H9 (cell line): ENCODE results near the gene ZNF76. TPM values are rescaled to one million over a fixed set of nuclear protein-coding genes. Genes with fewer than 3 reads are reported as not detected.

ENCODE experiments used
- DNase-seq: peaks from one replicate; pipeline ENCODE4 v3.0.0-alpha.2; 2017
- H2AFZ ChIP-seq: one replicate; pipeline ENCODE4 v1.6.1; 2013; ENCODE audit warnings: mild to moderate bottlenecking, low read length, control low read depth, moderate library complexity
- H2AK5ac ChIP-seq: 2 replicates; pipeline ENCODE4 v1.6.1; 2013; ENCODE audit warnings: low read length, control low read depth, mixed read lengths; ENCODE audit not compliant: insufficient read length
- H2BK120ac ChIP-seq: one replicate; pipeline ENCODE4 v1.6.1; 2013; ENCODE audit warnings: low read depth, mild to moderate bottlenecking, low read length, control low read depth, inconsistent platforms; ENCODE audit not compliant: poor library complexity, severe bottlenecking
- H2BK12ac ChIP-seq: 2 replicates; pipeline ENCODE4 v1.6.1; 2013; ENCODE audit warnings: low read length, control low read depth, mixed read lengths, low read depth; ENCODE audit not compliant: insufficient read length
- H2BK15ac ChIP-seq: 2 replicates; pipeline ENCODE4 v1.6.1; 2013; ENCODE audit warnings: low read depth, low read length, control low read depth
- H2BK20ac ChIP-seq: one replicate; pipeline ENCODE4 v1.6.1; 2013; ENCODE audit warnings: low read depth, mild to moderate bottlenecking, low read length, control low read depth, inconsistent platforms; ENCODE audit not compliant: poor library complexity, severe bottlenecking
- H2BK5ac ChIP-seq: 2 replicates; pipeline ENCODE4 v1.6.1; 2013; ENCODE audit warnings: low read length, control low read depth, mixed read lengths; ENCODE audit not compliant: insufficient read length
- H3K14ac ChIP-seq: 2 replicates; pipeline ENCODE4 v1.6.1; 2013; ENCODE audit warnings: low read length, control low read depth; ENCODE audit not compliant: insufficient read depth
- H3K18ac ChIP-seq: 2 replicates; pipeline ENCODE4 v1.6.1; 2013; ENCODE audit warnings: low read depth, mild to moderate bottlenecking, mixed read lengths, low read length, control low read depth; ENCODE audit not compliant: insufficient read length
- H3K23ac ChIP-seq: 2 replicates; pipeline ENCODE4 v1.6.1; 2013; ENCODE audit warnings: low read length, control low read depth, mixed read lengths, low read depth; ENCODE audit not compliant: insufficient read length
- H3K23me2 ChIP-seq: 2 replicates; pipeline ENCODE4 v1.6.1; 2013; ENCODE audit warnings: low read depth, mild to moderate bottlenecking, mixed read lengths, low read length, control low read depth; ENCODE audit not compliant: insufficient read length, poor library complexity, severe bottlenecking
- H3K27ac ChIP-seq: 2 replicates; pipeline ENCODE4 v1.5.1; 2013; ENCODE audit warnings: low read length, control low read depth, mixed read lengths, low read depth; ENCODE audit not compliant: insufficient read length
- H3K27me3 ChIP-seq: 2 replicates; pipeline ENCODE4 v1.6.1; 2013; ENCODE audit warnings: low read length, control low read depth, inconsistent platforms; ENCODE audit not compliant: insufficient read depth
- H3K4ac ChIP-seq: 2 replicates; pipeline ENCODE4 v1.6.1; 2013; ENCODE audit warnings: low read depth, mild to moderate bottlenecking, control low read depth, inconsistent platforms, low read length, moderate library complexity
- H3K4me1 ChIP-seq: 2 replicates; pipeline ENCODE4 v1.6.1; 2013; ENCODE audit warnings: low read length, control low read depth, inconsistent platforms; ENCODE audit not compliant: insufficient read depth
- H3K4me2 ChIP-seq: 2 replicates; pipeline ENCODE4 v1.6.1; 2013; ENCODE audit warnings: low read length, control low read depth, mixed read lengths; ENCODE audit not compliant: insufficient read length, insufficient read depth
- H3K56ac ChIP-seq: 2 replicates; pipeline ENCODE4 v1.6.1; 2013; ENCODE audit warnings: low read depth, mild to moderate bottlenecking, mixed read lengths, low read length, control low read depth; ENCODE audit not compliant: insufficient read length
- H3K79me1 ChIP-seq: 2 replicates; pipeline ENCODE4 v1.6.1; 2013; ENCODE audit warnings: low read depth, mild to moderate bottlenecking, moderate library complexity, low read length, control low read depth, inconsistent platforms; ENCODE audit not compliant: insufficient read depth, poor library complexity, severe bottlenecking
- H3K79me2 ChIP-seq: 2 replicates; pipeline ENCODE4 v1.6.1; 2013; ENCODE audit warnings: low read length, control low read depth, inconsistent platforms; ENCODE audit not compliant: insufficient read depth
- H3K9ac ChIP-seq: 2 replicates; pipeline ENCODE4 v1.6.1; 2013; ENCODE audit warnings: low read length, control low read depth, mixed read lengths; ENCODE audit not compliant: insufficient read length; ENCODE audit errors: extremely low read depth
- H3K9me3 ChIP-seq: one replicate; pipeline ENCODE4 v1.6.1; 2013; ENCODE audit warnings: low read depth, low read length, inconsistent platforms; ENCODE audit not compliant: control insufficient read depth
- H3T11ph ChIP-seq: one replicate; pipeline ENCODE4 v1.6.1; 2013; ENCODE audit warnings: mild to moderate bottlenecking, low read length, control low read depth, inconsistent platforms
- H4K20me1 ChIP-seq: one replicate; pipeline ENCODE4 v1.6.1; 2013; ENCODE audit not compliant: control insufficient read depth, insufficient read length, insufficient read depth
- H4K5ac ChIP-seq: 2 replicates; pipeline ENCODE4 v1.6.1; 2013; ENCODE audit warnings: low read depth, mild to moderate bottlenecking, mixed read lengths, low read length, control low read depth; ENCODE audit not compliant: insufficient read length
- H4K8ac ChIP-seq: replicated peaks from 2 replicates; pipeline ENCODE4 v1.6.1; 2013; ENCODE audit warnings: low read length, control low read depth, mixed read lengths, low read depth; ENCODE audit not compliant: insufficient read length
- H4K91ac ChIP-seq: 2 replicates; pipeline ENCODE4 v1.6.1; 2013; ENCODE audit warnings: low read depth, mild to moderate bottlenecking, moderate library complexity, mixed read lengths, low read length, control low read depth; ENCODE audit not compliant: insufficient read length
- H3K27ac Mint-ChIP-seq, 3 experiments: 2 replicates in 2 of 3; 3 replicates in 1 of 3; pipeline ENCODE4 v1.8.0; 2020 to 2021; ENCODE audit warnings: mixed read lengths in 3 of 3, mild to moderate bottlenecking in 1 of 3, moderate library complexity in 1 of 3
- H3K27me3 Mint-ChIP-seq: 2 replicates; pipeline ENCODE4 v1.8.0; 2021; ENCODE audit warnings: low read depth, mild to moderate bottlenecking, moderate library complexity, mixed read lengths
- H3K36me3 Mint-ChIP-seq, 3 experiments: 2 replicates in 2 of 3; 3 replicates in 1 of 3; pipeline ENCODE4 v1.8.0; 2020 to 2021; ENCODE audit warnings: low read depth in 3 of 3, mixed read lengths in 3 of 3; ENCODE audit not compliant: insufficient read depth in 1 of 3
- H3K4me1 Mint-ChIP-seq, 2 experiments: 2 replicates each; pipeline ENCODE4 v1.8.0; 2020; ENCODE audit warnings: mixed read lengths in 2 of 2
- H3K4me3 Mint-ChIP-seq, 2 experiments: 2 replicates in 1 of 2; 3 replicates in 1 of 2; pipeline ENCODE4 v1.8.0; 2020 to 2021; ENCODE audit warnings: mild to moderate bottlenecking in 2 of 2, mixed read lengths in 2 of 2, moderate library complexity in 1 of 2
- H3K9me3 Mint-ChIP-seq, 2 experiments: 2 replicates in 1 of 2; 3 replicates in 1 of 2; pipeline ENCODE4 v1.8.0; 2020; ENCODE audit warnings: mild to moderate bottlenecking in 2 of 2, mixed read lengths in 2 of 2, moderate library complexity in 1 of 2
- CTCF ChIP-seq: fragments of 200-600 bp; sonication (generic); conservative IDR thresholded peaks from 3 replicates; pipeline ENCODE4 v1.8.0; 2021; ENCODE audit warnings: antibody characterized with exemption, mild to moderate bottlenecking
- WGBS: extraction: QIAGEN DNeasy Blood & Tissue Kit; methylation state at CpG from one replicate; pipeline ENCODE4 v1.1.7; 2013; ENCODE audit warnings: missing lambda C conversion rate, low lambda C conversion rate, mixed read lengths; ENCODE audit not compliant: insufficient read length; ENCODE audit errors: extremely low coverage; 5-methylcytosine and 5-hydroxymethylcytosine counted together
- total RNA-seq: library from RNA; stranded (reverse); gene quantifications from 2 replicates; pipeline ENCODE4 v1.2.1, GENCODE V29; 2021

ZNF76 gene
- total RNA-seq, 1 experiment from 2014 or later = 21.1 TPM

- H2BK12ac ChIP-seq = no peak overlapping the region
- H3K23ac ChIP-seq = no peak overlapping the region
- H3K79me2 ChIP-seq = no peaks in the 10 kb centered on the region
- H3K23me2 ChIP-seq = no peaks in the 10 kb centered on the region
- no peaks in the 10 kb centered on the region for H4K20me1 ChIP-seq
- no peak overlapping the region for H3T11ph ChIP-seq
- H4K91ac ChIP-seq = no peak overlapping the region
- no CpG with 5 or more reads among the region's 3 CpGs for WGBS
- no peak overlapping the region for H2AK5ac ChIP-seq
- H2BK20ac ChIP-seq = no peak overlapping the region
- no peak overlapping the region for H3K56ac ChIP-seq
- H2BK120ac ChIP-seq = no peak overlapping the region
- H3K9me3 ChIP-seq = no peaks in the 10 kb centered on the region
- no peak overlapping the region for H3K9ac ChIP-seq
- H2AFZ ChIP-seq = no peak overlapping the region
- H3K4me2 ChIP-seq = no peak overlapping the region
- H3K79me1 ChIP-seq = no peaks in the 10 kb centered on the region
- H3K14ac ChIP-seq = no peak overlapping the region
- H3K4me3 Mint-ChIP-seq = peak overlapping the region; percentile 12 to 17; a peak in 3 of 5 replicates
- peak; percentile 84 for DNase-seq
- H2BK15ac ChIP-seq = no peak overlapping the region
- H3K4me1 Mint-ChIP-seq = peaks cover 54 to 63% of the 10 kb centered on the region in 2 experiments
- H3K27ac Mint-ChIP-seq = no peak overlapping the region
- H4K5ac ChIP-seq = no peak overlapping the region
- peaks cover 7 to 9% of the 10 kb centered on the region in 2 experiments; a peak in 4 of 5 replicates for H3K9me3 Mint-ChIP-seq
- H3K18ac ChIP-seq = no peak overlapping the region
- no peak overlapping the region for H4K8ac ChIP-seq
- no peak overlapping the region for H3K27ac ChIP-seq
- TF ChIP-seq CTCF = no peak
- H3K4me1 ChIP-seq = no peaks in the 10 kb centered on the region; the same call in 1 of the 2 replicates
- H3K36me3 Mint-ChIP-seq = peaks cover 14 to 23% (median 18%) of the 10 kb centered on the region in 3 experiments
- no peak overlapping the region for H2BK5ac ChIP-seq
- no peak overlapping the region for H3K4ac ChIP-seq
- H3K27me3 Mint-ChIP-seq = peaks cover 73% of the 10 kb centered on the region
- peaks cover 6% of the 10 kb centered on the region; the same call in 1 of the 2 replicates for H3K27me3 ChIP-seq
Measured at GRCh38 chr6:35238843-35239289, 20.7 kb upstream of the ZNF76 start.
